ENCODE measurements around the gene SYTL4. TPM values are rescaled to one million over a fixed set of nuclear protein-coding genes. Genes with fewer than 3 reads are reported as not detected.

The SYTL4 gene
- total and polyA plus RNA-seq, 8 donors = 3.2 to 23.7 (median 7.9) TPM

DNA sequence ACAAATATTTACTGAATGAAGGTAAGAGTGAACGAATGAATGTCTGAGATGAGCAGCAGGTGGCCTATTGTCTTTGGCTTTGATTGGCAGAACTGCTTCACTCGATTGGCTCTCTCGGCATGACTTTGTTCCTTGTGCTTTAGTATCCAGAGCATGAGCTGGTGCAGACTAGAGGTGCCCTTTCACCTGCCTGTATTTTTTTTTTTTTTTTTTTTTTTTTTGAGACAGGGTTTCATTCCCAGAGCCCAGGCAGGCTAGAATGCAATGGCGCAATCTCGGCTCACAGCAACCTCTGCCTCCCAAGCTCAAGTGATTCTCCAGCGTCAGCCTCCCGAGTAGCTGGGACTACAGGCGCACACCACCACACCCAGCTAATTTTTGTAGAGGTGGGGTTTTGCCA lies 49.0 kb downstream of the SYTL4 start:
- DNase-seq (no peak), FAIRE-seq (no peak), ATAC-seq (no peak)
- H3K36me3 ChIP-seq = no peaks in the 10 kb centered on the region
- no peak overlapping the region for H3K4me3 ChIP-seq
- no peak overlapping the region for H3K27ac ChIP-seq
- intact Hi-C loops (cut with DNase I) = no loop called here
- no peaks in the 10 kb centered on the region for H3K9me3 ChIP-seq
- WGBS, 2 donors = 80 to 89% methylated on average over 8 of the region's 8 CpGs
- H3K27me3 ChIP-seq = no peaks in the 10 kb centered on the region
- TF ChIP-seq, protein P1, sequence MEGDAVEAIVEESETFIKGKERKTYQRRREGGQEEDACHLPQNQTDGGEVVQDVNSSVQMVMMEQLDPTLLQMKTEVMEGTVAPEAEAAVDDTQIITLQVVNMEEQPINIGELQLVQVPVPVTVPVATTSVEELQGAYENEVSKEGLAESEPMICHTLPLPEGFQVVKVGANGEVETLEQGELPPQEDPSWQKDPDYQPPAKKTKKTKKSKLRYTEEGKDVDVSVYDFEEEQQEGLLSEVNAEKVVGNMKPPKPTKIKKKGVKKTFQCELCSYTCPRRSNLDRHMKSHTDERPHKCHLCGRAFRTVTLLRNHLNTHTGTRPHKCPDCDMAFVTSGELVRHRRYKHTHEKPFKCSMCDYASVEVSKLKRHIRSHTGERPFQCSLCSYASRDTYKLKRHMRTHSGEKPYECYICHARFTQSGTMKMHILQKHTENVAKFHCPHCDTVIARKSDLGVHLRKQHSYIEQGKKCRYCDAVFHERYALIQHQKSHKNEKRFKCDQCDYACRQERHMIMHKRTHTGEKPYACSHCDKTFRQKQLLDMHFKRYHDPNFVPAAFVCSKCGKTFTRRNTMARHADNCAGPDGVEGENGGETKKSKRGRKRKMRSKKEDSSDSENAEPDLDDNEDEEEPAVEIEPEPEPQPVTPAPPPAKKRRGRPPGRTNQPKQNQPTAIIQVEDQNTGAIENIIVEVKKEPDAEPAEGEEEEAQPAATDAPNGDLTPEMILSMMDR (IDR thresholded peaks at IDR 0.05) = no peak
- H3K4me1 ChIP-seq = no peaks in the 10 kb centered on the region

DNA sequence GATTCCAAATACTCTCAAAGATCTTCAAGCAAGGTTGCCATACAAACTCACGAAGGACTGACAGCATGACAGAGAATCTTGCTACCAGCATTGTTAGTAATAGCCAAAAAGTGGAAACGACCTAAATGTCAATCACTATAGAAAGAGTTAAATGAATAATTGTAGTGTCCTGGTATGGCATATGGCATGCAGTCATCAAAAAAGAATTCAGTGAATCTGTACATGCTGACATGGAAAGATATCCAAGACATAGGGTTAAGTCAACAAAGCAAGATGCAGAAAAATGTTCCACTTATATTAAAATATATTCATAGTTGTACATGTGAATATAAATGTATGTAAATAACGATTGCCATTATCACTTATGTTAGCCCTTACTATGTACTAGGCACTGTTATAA lies 50.3 kb downstream of the SYTL4 start:
- Histone ChIP-seq H3K4me1 (no peaks in the 10 kb centered on the region), H3K36me3 (no peaks in the 10 kb centered on the region), H3K27ac (no peak overlapping the region), H3K4me3 (no peak overlapping the region), H3K27me3 (no peaks in the 10 kb centered on the region), H3K9me3 (no peaks in the 10 kb centered on the region)
- 55 to 71% methylated on average over 3 of the region's 3 CpGs for WGBS, 2 donors
- TF ChIP-seq, protein P1 (IDR thresholded peaks at IDR 0.05) = no peak
- DNase-seq = no peak
- intact Hi-C loops (cut with DNase I) = no loop called here
- no peak for ATAC-seq
- FAIRE-seq = no peak

DNA sequence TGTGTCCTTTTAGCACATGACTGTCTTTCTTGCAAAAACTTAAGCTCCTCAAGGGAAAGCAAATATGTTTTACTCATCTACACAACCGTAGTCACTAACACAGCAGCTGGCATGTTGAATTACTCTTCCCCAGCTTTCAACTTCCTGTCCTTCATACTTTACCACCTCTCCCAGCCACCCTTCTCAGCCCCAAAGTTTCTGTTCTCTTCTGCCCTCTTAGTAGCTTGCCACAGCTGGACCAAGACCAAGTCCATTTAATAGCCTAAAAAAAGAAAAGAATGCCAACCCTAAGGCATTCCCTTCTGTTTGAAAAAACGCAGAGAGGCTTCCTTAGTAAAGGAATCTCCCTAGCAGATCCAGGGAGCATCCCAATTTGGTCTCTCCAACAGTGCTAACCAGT lies 51.2 kb downstream of the SYTL4 start:
- Histone ChIP-seq H3K27ac (no peak overlapping the region), H3K27me3 (no peaks in the 10 kb centered on the region), H3K9me3 (no peaks in the 10 kb centered on the region), H3K4me3 (no peak overlapping the region), H3K36me3 (no peaks in the 10 kb centered on the region), H3K4me1 (no peaks in the 10 kb centered on the region)
- 47 to 64% methylated on average over 2 of the region's 2 CpGs for whole genome bisulfite sequencing, 2 donors
- no peak for FAIRE-seq
- intact Hi-C loops (cut with DNase I) = no loop called here
- TF ChIP-seq, protein P1 (IDR thresholded peaks at IDR 0.05) = no peak
- ATAC-seq = no peak
- DNase-seq = no peak

DNA sequence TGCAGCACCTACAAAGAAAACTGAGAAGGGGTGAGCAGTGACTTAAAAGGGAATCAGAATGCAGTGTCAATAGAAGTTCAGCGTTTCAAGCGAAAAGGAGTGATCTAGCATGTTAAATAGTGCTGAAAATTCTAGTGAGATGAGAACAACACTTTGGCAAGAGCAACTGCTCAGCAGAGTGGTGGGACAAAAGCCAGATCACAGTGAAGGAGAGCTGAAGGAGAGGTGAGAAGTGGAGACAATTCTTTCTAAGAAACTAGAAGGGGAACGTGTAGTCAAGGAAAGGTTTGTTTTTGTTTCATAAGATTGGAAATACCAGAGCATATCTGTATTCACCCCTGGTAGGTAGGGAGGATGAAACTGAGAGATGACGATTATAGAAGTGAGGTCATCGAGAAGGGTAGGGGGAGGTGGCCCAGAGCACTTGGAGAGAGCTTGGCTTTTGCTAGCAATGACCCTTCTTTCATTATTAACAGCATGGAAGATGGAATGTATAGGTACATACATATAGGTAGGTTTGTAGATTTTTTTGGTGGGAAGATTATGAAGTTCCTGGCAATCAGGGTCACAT lies 54.2 kb downstream of the SYTL4 start:
- intact Hi-C loops (cut with DNase I) = no loop called here
- FAIRE-seq = no peak
- H3K27ac ChIP-seq = no peak overlapping the region
- WGBS, 2 donors = 64 to 80% methylated on average over 5 of the region's 5 CpGs
- ATAC-seq = no peak
- no peaks in the 10 kb centered on the region for H3K9me3 ChIP-seq
- TF ChIP-seq, protein P1 (IDR thresholded peaks at IDR 0.05) = no peak
- H3K36me3 ChIP-seq = no peaks in the 10 kb centered on the region
- no peaks in the 10 kb centered on the region for H3K4me1 ChIP-seq
- no peaks in the 10 kb centered on the region for H3K27me3 ChIP-seq
- no peak overlapping the region for H3K4me3 ChIP-seq
- DNase-seq = no peak

DNA sequence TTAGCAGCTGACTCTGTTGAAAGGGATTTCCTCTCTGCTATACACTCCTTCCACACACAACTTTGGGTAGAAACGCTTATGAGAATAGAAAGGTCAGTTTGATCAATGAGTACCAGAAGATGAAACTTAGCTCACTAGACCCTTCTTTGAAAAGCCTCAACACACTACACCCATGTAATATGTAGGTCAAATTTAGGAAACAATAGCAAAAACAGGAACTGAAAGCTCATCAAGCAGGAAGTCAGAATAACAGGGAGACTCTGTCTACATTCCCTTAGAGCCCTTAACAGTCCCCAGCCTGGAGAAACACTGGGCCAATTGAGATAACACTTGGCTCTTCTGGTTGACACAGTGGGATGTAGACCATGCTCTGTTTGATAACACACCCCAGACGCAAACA lies 57.2 kb downstream of the SYTL4 start:
- intact Hi-C loops (cut with DNase I) = no loop called here
- TF ChIP-seq, protein P1 (IDR thresholded peaks at IDR 0.05) = no peak
- 42 to 70% methylated on average over 2 of the region's 2 CpGs for WGBS, 2 donors
- no peak overlapping the region for H3K4me3 ChIP-seq
- no peaks in the 10 kb centered on the region for H3K36me3 ChIP-seq
- FAIRE-seq = no peak
- DNase-seq = no peak
- peak in 1 of 4 donors; percentile 21 for ATAC-seq
- no peak overlapping the region for H3K27ac ChIP-seq
- no peaks in the 10 kb centered on the region for H3K27me3 ChIP-seq
- no peaks in the 10 kb centered on the region for H3K4me1 ChIP-seq
- no peaks in the 10 kb centered on the region for H3K9me3 ChIP-seq
